Measurements from ENCODE around the gene WFIKKN1. TPM values are rescaled to one million over a fixed set of nuclear protein-coding genes. Genes with fewer than 3 reads are reported as not detected.

Gene WFIKKN1
- total and polyA plus RNA-seq, 2 of the 13 experiments (the other 11 are each of a cell fraction or from before 2014, with no cell fraction given): 1.7 to 4.9 TPM

- no peak for TF ChIP-seq ZFP36 (IDR thresholded peaks at IDR 0.05; ENCODE audit: borderline replicate concordance, low read depth, low read length, partially characterized antibody)
- TF ChIP-seq SALL1 (CRISPR knock-in tag; IDR thresholded peaks at IDR 0.05): 0 out of 2 replicates have a peak, but pooled peaks have one; percentile 27
- peak; percentile 99 for TF ChIP-seq ZNF777 (CRISPR knock-in tag; IDR thresholded peaks at IDR 0.05)
- TF ChIP-seq MEF2D (CRISPR knock-in tag; IDR thresholded peaks at IDR 0.05): no peak
- peak; percentile 45 for TF ChIP-seq GATAD1 (CRISPR knock-in tag; IDR thresholded peaks at IDR 0.05)
- no peak for TF ChIP-seq NRL (CRISPR knock-in tag; IDR thresholded peaks at IDR 0.05; ENCODE audit: borderline replicate concordance)
- TF ChIP-seq ZBTB14 (CRISPR knock-in tag; IDR thresholded peaks at IDR 0.05): peak; percentile 70; the same call in 1 of the 2 replicates
- TF ChIP-seq ZGPAT (CRISPR knock-in tag; IDR thresholded peaks at IDR 0.05): peak; percentile 33; the same call in 1 of the 2 replicates
- TF ChIP-seq RFXANK (CRISPR knock-in tag; IDR thresholded peaks at IDR 0.05): no peak
- TF ChIP-seq NFAT5 (CRISPR knock-in tag; IDR thresholded peaks at IDR 0.05): peak; percentile 80; the same call in 1 of the 2 replicates
- peak; percentile 56; the same call in 1 of the 2 replicates for TF ChIP-seq ZSCAN21 (CRISPR knock-in tag; IDR thresholded peaks at IDR 0.05; ENCODE audit: borderline replicate concordance)
- peak; percentile 50; the same call in 1 of the 2 replicates for TF ChIP-seq RAD21 (CRISPR knock-in tag; IDR thresholded peaks at IDR 0.05)
- TF ChIP-seq THAP11 (CRISPR knock-in tag; IDR thresholded peaks at IDR 0.05): peak; percentile 59; the same call in 1 of the 2 replicates
- no peak for TF ChIP-seq ZNF556 (CRISPR knock-in tag; IDR thresholded peaks at IDR 0.05; ENCODE audit: borderline replicate concordance)
- TF ChIP-seq ASH2L (IDR thresholded peaks at IDR 0.05; ENCODE audit: insufficient read length, low read depth, low read length): peak; percentile 14
- peak; percentile 70; the same call in 1 of the 2 replicates for TF ChIP-seq DNMT1 (CRISPR knock-in tag; IDR thresholded peaks at IDR 0.05)
- TF ChIP-seq ZFY (CRISPR knock-in tag; IDR thresholded peaks at IDR 0.05): peak; percentile 75
- TF ChIP-seq ZBTB38 (CRISPR knock-in tag; IDR thresholded peaks at IDR 0.05): peak; percentile 46
- TF ChIP-seq PBX2 (CRISPR knock-in tag; IDR thresholded peaks at IDR 0.05): no peak
- no peak for TF ChIP-seq SOX6 (IDR thresholded peaks at IDR 0.05)
- 0 out of 2 replicates have a peak, but pooled peaks have one; percentile 23 for TF ChIP-seq SOX6 (CRISPR knock-in tag; IDR thresholded peaks at IDR 0.05)
- TF ChIP-seq ZNF256 (CRISPR knock-in tag; conservative IDR thresholded peaks at IDR 0.05): no peak
Observed at GRCh38 chr16:679814-680624, 49.2 kb downstream of the WFIKKN1 start, which contains the start of gene STUB1 (continued).
